OCI-LY3 (cell line): ENCODE measurements around the gene MRPL12.
"Not testable (repeated sequence)": the region's sequence is repeated elsewhere in the genome, so short reads cannot be mapped to it uniquely, and the experiment has no call there.

Experiments
- H2AFZ ChIP-seq: fragments of 200-600, 300-600 bp; shearing (Covaris generic); 2 replicates; pipeline ENCODE4 v1.6.0; 2014; ENCODE audit warnings: antibody characterized with exemption, low read depth, low read length
- H3K27ac ChIP-seq: fragments of 200-600, 300-600 bp; sonication (generic); 2 replicates; pipeline ENCODE4 v1.5.1; 2014; ENCODE audit warnings: mild to moderate bottlenecking, low read length, moderate library complexity, mixed read lengths
- H3K27me3 ChIP-seq: fragments of 200-600, 300-600 bp; sonication (generic); 2 replicates; pipeline ENCODE4 v1.6.1; 2014; ENCODE audit warnings: low read depth, low read length, mixed read lengths
- H3K36me3 ChIP-seq: fragments of 200-600, 300-600 bp; sonication (generic); replicated peaks from 2 replicates; pipeline ENCODE3; 2014; ENCODE audit warnings: low read depth, low read length, mixed read lengths
- H3K4me1 ChIP-seq: fragments of 300-600, 200-600 bp; sonication (generic); 2 replicates; pipeline ENCODE4 v1.6.1; 2014; ENCODE audit warnings: low read length, mixed read lengths
- H3K4me2 ChIP-seq: fragments of 200-600, 300-600 bp; sonication (generic); 2 replicates; pipeline ENCODE4 v1.6.1; 2014; ENCODE audit warnings: low read length, mixed read lengths
- H3K4me3 ChIP-seq: fragments of 300-600, 200-600 bp; sonication (generic); 2 replicates; pipeline ENCODE4 v1.5.1; 2014; ENCODE audit warnings: antibody characterized with exemption, mild to moderate bottlenecking, low read length, moderate library complexity
- H3K79me2 ChIP-seq: fragments of 300-600, 200-600 bp; shearing (Covaris generic); 2 replicates; pipeline ENCODE4 v1.6.1; 2014; ENCODE audit warnings: mild to moderate bottlenecking, low read length, mixed read lengths
- H3K9ac ChIP-seq: fragments of 300-600, 200-600 bp; shearing (Covaris generic); 2 replicates; pipeline ENCODE4 v1.6.0; 2014; ENCODE audit warnings: mild to moderate bottlenecking, low read length, moderate library complexity
- H3K9me3 ChIP-seq: fragments of 200-600, 300-600 bp; shearing (Covaris generic); 2 replicates; pipeline ENCODE4 v1.6.1; 2014; ENCODE audit warnings: low read length, mixed read lengths; ENCODE audit not compliant: insufficient read depth
- H4K20me1 ChIP-seq: fragments of 200-600, 300-600 bp; sonication (generic); 2 replicates; pipeline ENCODE4 v1.6.1; 2016; ENCODE audit warnings: low read length, mixed read lengths; ENCODE audit not compliant: insufficient read depth
- EZH2phosphoT487 ChIP-seq: fragments of 200-600 bp; shearing (Covaris generic); IDR thresholded peaks from 2 replicates; pipeline ENCODE4 v1.6.1; 2018; ENCODE audit warnings: antibody characterized with exemption, mixed run types, low read depth
- TF ChIP-seq, protein P1 (sequence below): fragments of 200-600, 300-600 bp; sonication (generic); IDR thresholded peaks from 2 replicates; pipeline ENCODE4 v1.5.1; 2014; ENCODE audit warnings: antibody characterized with exemption, low read length, low read depth

Gene MRPL12

DNA sequence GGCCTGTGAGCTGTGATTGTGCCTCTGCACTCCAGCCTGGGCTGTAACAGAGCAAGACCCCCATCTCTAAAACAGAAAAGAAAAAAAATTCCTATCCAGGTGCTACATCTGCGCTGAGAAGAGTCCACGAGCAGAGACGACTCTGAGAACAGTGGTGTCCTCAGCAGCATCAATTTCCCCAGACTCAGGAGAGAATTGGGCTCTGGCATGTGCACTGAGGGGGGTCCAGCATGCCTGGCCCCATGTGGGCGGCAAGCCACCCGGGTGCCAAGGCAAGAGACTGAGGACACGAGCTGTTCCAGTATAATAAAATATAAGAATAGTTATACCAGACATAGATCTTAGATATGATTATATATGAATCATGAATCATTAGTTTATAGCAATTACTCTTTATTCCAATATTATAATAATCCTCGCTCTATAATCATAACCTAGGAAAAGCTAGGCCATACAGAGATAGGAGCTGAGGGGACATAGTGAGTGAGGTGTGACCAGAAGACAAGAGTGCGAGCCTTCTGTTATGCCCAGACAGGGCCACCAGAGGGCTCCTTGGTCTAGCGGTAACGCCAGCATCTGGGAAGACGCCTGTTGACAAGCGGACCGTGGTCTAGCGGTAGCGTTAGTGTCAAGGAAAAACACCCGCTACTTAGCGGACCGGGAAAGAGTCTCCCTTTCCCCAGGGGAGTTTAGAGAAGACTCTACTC is 27.5 kb upstream of the MRPL12 start:
- not testable (repeated sequence) for H2AFZ ChIP-seq, H3K9ac ChIP-seq, H4K20me1 ChIP-seq, H3K27me3 ChIP-seq, H3K4me2 ChIP-seq, H3K4me3 ChIP-seq, H3K79me2 ChIP-seq, H3K27ac ChIP-seq, H3K4me1 ChIP-seq, H3K9me3 ChIP-seq
- H3K36me3 ChIP-seq = peaks cover 19% of the 10 kb centered on the region
- TF ChIP-seq, protein P1, sequence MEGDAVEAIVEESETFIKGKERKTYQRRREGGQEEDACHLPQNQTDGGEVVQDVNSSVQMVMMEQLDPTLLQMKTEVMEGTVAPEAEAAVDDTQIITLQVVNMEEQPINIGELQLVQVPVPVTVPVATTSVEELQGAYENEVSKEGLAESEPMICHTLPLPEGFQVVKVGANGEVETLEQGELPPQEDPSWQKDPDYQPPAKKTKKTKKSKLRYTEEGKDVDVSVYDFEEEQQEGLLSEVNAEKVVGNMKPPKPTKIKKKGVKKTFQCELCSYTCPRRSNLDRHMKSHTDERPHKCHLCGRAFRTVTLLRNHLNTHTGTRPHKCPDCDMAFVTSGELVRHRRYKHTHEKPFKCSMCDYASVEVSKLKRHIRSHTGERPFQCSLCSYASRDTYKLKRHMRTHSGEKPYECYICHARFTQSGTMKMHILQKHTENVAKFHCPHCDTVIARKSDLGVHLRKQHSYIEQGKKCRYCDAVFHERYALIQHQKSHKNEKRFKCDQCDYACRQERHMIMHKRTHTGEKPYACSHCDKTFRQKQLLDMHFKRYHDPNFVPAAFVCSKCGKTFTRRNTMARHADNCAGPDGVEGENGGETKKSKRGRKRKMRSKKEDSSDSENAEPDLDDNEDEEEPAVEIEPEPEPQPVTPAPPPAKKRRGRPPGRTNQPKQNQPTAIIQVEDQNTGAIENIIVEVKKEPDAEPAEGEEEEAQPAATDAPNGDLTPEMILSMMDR = peak; percentile 21; the same call in 1 of the 2 replicates

DNA sequence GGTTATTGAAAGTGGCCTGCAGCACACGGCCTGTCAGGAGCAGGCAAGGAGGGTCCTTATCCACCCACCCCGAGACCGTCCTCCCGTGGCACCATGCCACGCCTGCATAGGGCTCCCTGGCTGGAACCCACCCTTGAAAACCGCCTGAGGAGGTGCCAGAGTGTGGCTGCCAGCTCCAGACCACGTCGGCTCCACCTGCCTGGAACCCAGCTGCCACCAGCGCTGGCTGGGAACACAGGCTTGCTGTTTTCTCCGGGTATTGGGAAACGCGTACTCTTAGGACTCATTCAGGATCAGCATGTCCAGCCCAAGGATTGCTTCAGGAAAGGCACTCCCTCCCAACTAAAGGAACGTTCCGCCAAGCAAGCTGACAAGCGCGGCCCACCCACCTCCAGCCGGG is 26.3 kb upstream of the MRPL12 start:
- H3K4me3 ChIP-seq = no peak overlapping the region
- H4K20me1 ChIP-seq = no peaks in the 10 kb centered on the region
- H3K4me1 ChIP-seq = no peaks in the 10 kb centered on the region

DNA sequence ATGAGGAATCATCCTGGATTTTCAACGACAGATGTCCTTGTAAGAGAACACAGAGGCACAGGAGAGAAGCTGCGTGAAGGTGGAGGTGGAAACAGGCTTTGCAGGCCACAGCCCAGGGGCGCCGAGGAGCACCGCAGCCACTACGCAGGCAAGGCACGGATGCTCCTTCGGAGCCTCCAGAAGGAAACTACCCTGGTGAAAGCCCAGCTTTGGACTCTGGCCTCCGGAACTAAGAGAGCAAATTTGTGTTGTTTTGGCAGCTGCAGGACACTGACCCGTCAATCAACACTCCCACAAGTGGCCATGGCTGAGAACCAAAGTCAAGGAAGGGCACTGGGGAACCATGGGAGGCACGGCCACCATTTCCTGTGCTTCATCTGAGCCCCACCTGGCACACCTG is 23.0 kb upstream of the MRPL12 start:
- H3K4me1 ChIP-seq = peaks cover 13% of the 10 kb centered on the region
- H3K9me3 ChIP-seq = no peaks in the 10 kb centered on the region
- H3K27me3 ChIP-seq = no peaks in the 10 kb centered on the region
- H3K27ac ChIP-seq = no peak overlapping the region
- peaks cover 38% of the 10 kb centered on the region for H3K79me2 ChIP-seq
- no peak overlapping the region for H3K4me3 ChIP-seq
- no peak overlapping the region for H3K4me2 ChIP-seq
- TF ChIP-seq, protein P1 = no peak
- no peak for TF ChIP-seq EZH2phosphoT487
- H2AFZ ChIP-seq = no peak overlapping the region
- H4K20me1 ChIP-seq = 0 out of 2 replicates have a peak, but pooled peaks cover under 1% of the 10 kb centered on the region
- H3K9ac ChIP-seq = no peak overlapping the region
- peaks cover under 1% of the 10 kb centered on the region for H3K36me3 ChIP-seq

More for the DNA sequence above, 26.3 kb upstream of the MRPL12 start:
- TF ChIP-seq, protein P1 = no peak
- no peak for TF ChIP-seq EZH2phosphoT487
- Histone ChIP-seq H3K9ac (no peak overlapping the region), H3K36me3 (peaks cover 11% of the 10 kb centered on the region), H3K4me2 (no peak overlapping the region), H3K9me3 (no peaks in the 10 kb centered on the region), H3K27me3 (no peaks in the 10 kb centered on the region), H3K27ac (no peak overlapping the region), H2AFZ (no peak overlapping the region), H3K79me2 (peaks cover 8% of the 10 kb centered on the region)

DNA sequence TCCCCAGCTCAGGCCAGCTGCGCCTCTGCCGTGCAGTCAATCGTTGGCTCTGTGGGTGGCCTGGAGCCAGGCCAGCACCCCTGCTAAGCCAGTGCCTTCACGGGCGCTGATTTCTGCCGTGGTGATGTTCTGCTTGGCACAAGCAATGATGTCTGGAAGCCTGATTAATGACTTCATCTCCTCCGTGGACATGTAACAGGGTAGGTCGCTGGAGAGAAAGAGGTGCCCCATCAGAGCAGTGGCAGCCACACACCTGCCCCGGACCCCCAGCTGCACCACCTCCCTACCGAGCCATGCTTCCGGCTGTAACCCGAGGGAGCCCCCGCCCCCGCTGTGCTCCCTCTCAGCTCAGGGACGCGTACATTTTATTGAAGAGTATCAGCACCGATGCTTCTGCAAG is 21.5 kb upstream of the MRPL12 start:
- H3K79me2 ChIP-seq = peaks cover 53% of the 10 kb centered on the region
- no peak overlapping the region for H3K4me2 ChIP-seq
- H3K9ac ChIP-seq = no peak overlapping the region
- H3K4me1 ChIP-seq = peaks cover 18% of the 10 kb centered on the region
- no peaks in the 10 kb centered on the region for H3K27me3 ChIP-seq
- no peaks in the 10 kb centered on the region for H3K9me3 ChIP-seq
- H3K27ac ChIP-seq = no peak overlapping the region
- TF ChIP-seq EZH2phosphoT487 = no peak
- TF ChIP-seq, protein P1 = no peak
- H3K4me3 ChIP-seq = no peak overlapping the region
- 0 out of 2 replicates have a peak, but pooled peaks cover 6% of the 10 kb centered on the region for H4K20me1 ChIP-seq
- H3K36me3 ChIP-seq = peaks cover 10% of the 10 kb centered on the region
- no peak overlapping the region for H2AFZ ChIP-seq
